Psoas muscle (tissue), 8 donors: ENCODE data around the gene RAMP1. TPM values are rescaled to one million over a fixed set of nuclear protein-coding genes. Genes with fewer than 3 reads are reported as not detected.

Source experiments
- ATAC-seq, 4 donors: fragments of 200-7000 bp; cut with Tn5 transposase; one replicate each; pipeline ENCODE4 v1.9.1; 2020; ENCODE audit warnings: moderate library complexity in 3 of 4, mild to moderate bottlenecking in 2 of 4
- DNase-seq, 2 donors: peaks; one replicate each; pipeline ENCODE4 v3.0.0-alpha.2; 2020
- H3K27ac ChIP-seq: fragments of 200-600 bp; one replicate; pipeline ENCODE4 v1.8.0; 2022
- H3K27me3 ChIP-seq, 3 donors: fragments of 200-600 bp in 1 of 3; one replicate each; pipeline versions ENCODE4 v1.6.1 to v1.8.0; 2013 to 2022; ENCODE audit warnings: low read length in 2 of 3, mild to moderate bottlenecking in 2 of 3, moderate library complexity in 1 of 3; ENCODE audit not compliant: insufficient read depth in 3 of 3
- H3K36me3 ChIP-seq, 2 donors: fragments of 200-600 bp in 1 of 2; one replicate each; pipeline versions ENCODE4 v1.6.1 to v1.8.0; 2013 to 2022; ENCODE audit warnings: low read depth in 1 of 2, mild to moderate bottlenecking in 1 of 2, moderate library complexity in 1 of 2; ENCODE audit not compliant: insufficient read depth in 1 of 2
- H3K4me1 ChIP-seq: fragments of 200-600 bp; one replicate; pipeline ENCODE4 v1.8.0; 2022
- H3K4me3 ChIP-seq: fragments of 200-600 bp; one replicate; pipeline ENCODE4 v1.8.0; 2022; ENCODE audit warnings: mild to moderate bottlenecking
- H3K9me3 ChIP-seq: fragments of 200-600 bp; one replicate; pipeline ENCODE4 v1.8.0; 2022
- CTCF ChIP-seq: fragments of 200-600 bp; IDR thresholded peaks from one replicate; pipeline ENCODE4 v1.8.0; 2022; ENCODE audit warnings: antibody characterized with exemption
- WGBS, 3 donors: extraction: QIAGEN DNeasy Blood & Tissue Kit; methylation state at CpG; one replicate each; pipeline versions ENCODE4 v1.1.6 to v1.1.7; 2013; 5-methylcytosine and 5-hydroxymethylcytosine counted together
- intact Hi-C, 2 donors: fragments of 100-400 bp; cut with DNase I; formaldehyde crosslinking; loops; one replicate each; pipeline versions ENCODE4 v1.11.0 to v1.14.2; 2022
- polyA plus RNA-seq, 3 donors: library from polyadenylated mRNA; stranded (reverse); fragments of 200-250 nt; gene quantifications; one replicate each; pipeline ENCODE4 v1.2.3, GENCODE V29; 2013
- total RNA-seq, 4 donors: library from RNA; stranded (reverse); fragmentation: NEBNext Ultra II Directional in 2 of 4; extraction: Animal tissue kit (Norgen Biotek cat#: 25700) in 2 of 4; gene quantifications; one replicate each; pipeline versions ENCODE4 v1.2.1 to v1.2.4, GENCODE V29; 2021 to 2023
- donor health status: healthy with polysubstance abuse.
- donor health status: DM: no; HTN: no; CAD: no; lungs with moderate emphysema.
- donor health status: Bipolar disorder and iron deficiency.
- donor health status: healthy.
- donor health status: DM: yes; HTN: yes; CAD: no.
- donor health status: DM: no; HTN: no; CAD: no.
- donor health status: DM: no; HTN: no; CAD: no.
- donor health status: DM: yes; HTN: yes; CAD: no.

The RAMP1 gene
- total and polyA plus RNA-seq, 7 donors = 32.8 to 367 (median 91.9) TPM

- H3K27ac ChIP-seq = peak overlapping the region; percentile 98
- WGBS, 3 donors = 85 to 86% (median 86%) methylated on average over 10 of the region's 10 CpGs
- no peaks in the 10 kb centered on the region for H3K27me3 ChIP-seq
- no peaks in the 10 kb centered on the region for H3K36me3 ChIP-seq
- ATAC-seq = no peak
- no peak for DNase-seq
- TF ChIP-seq CTCF = no peak
- H3K4me3 ChIP-seq = no peak overlapping the region
- H3K9me3 ChIP-seq = no peaks in the 10 kb centered on the region
- peaks cover 63% of the 10 kb centered on the region for H3K4me1 ChIP-seq
- intact Hi-C loops = loop anchor here (5.0 to 10.0 kb wide), 3 partner anchors 35 to 802 kb away; no protein-coding TSS in a partner anchor
Measured at GRCh38 chr2:237896956-237897355, 37.5 kb downstream of the RAMP1 start.

GRCh38 chr2:237898057-237898414 is 38.6 kb downstream of the RAMP1 start:
- Histone ChIP-seq H3K4me1 (peaks cover 63% of the 10 kb centered on the region), H3K4me3 (no peak overlapping the region), H3K27me3 (no peaks in the 10 kb centered on the region), H3K27ac (peak overlapping the region; percentile 98), H3K9me3 (no peaks in the 10 kb centered on the region), H3K36me3 (no peaks in the 10 kb centered on the region)
- DNase-seq (no peak), ATAC-seq (peak in 1 of 4 donors; percentile 3)
- TF ChIP-seq CTCF = no peak
- 33 to 71% (median 55%) methylated on average over 1 of the region's 1 CpG for WGBS, 3 donors
- intact Hi-C loops = loop anchor here (5.0 to 10.0 kb wide), 3 partner anchors 36 to 803 kb away; no protein-coding TSS in a partner anchor

- no peaks in the 10 kb centered on the region for H3K9me3 ChIP-seq
- DNase-seq (no peak), ATAC-seq (no peak)
- WGBS, 3 donors = 79 to 88% (median 82%) methylated on average over 19 of the region's 19 CpGs
- peak overlapping the region; percentile 98 for H3K27ac ChIP-seq
- no peaks in the 10 kb centered on the region for H3K27me3 ChIP-seq
- H3K4me1 ChIP-seq = peaks cover 59% of the 10 kb centered on the region
- intact Hi-C loops = loop anchor here in 1 of 2 donors (10.0 kb wide), 1 partner anchor 244 kb away; no protein-coding TSS in a partner anchor
- no peak for TF ChIP-seq CTCF
- no peaks in the 10 kb centered on the region for H3K36me3 ChIP-seq
- H3K4me3 ChIP-seq = no peak overlapping the region
Measured at GRCh38 chr2:237900891-237901831, 41.7 kb downstream of the RAMP1 start.

- no peak for TF ChIP-seq CTCF
- Histone ChIP-seq H3K4me1 (peaks cover 49% of the 10 kb centered on the region), H3K4me3 (no peak overlapping the region), H3K27ac (peak overlapping the region; percentile 98), H3K36me3 (no peaks in the 10 kb centered on the region), H3K27me3 (no peaks in the 10 kb centered on the region), H3K9me3 (peaks cover 5% of the 10 kb centered on the region)
- intact Hi-C loops = loop anchor here in 1 of 2 donors (10.0 kb wide), 1 partner anchor 243 kb away; no protein-coding TSS in a partner anchor
- no peak for DNase-seq
- ATAC-seq = no peak
- 68 to 80% (median 79%) methylated on average over 17 to 22 of the region's 22 CpGs for WGBS, 3 donors
Measured at GRCh38 chr2:237901932-237902850, 42.8 kb downstream of the RAMP1 start.
